NCI-H226 (cell line): Measurements from ENCODE around the gene NPM1.
A peak's percentile ranks its signal among the peaks of the same experiment; 100 is the strongest.

Experiments used
- DNase-seq: peaks from one replicate; pipeline ENCODE4 v3.0.0-alpha.2; 2015

The NPM1 gene

GRCh38 chr5:171431251-171431777, 43.7 kb downstream of the NPM1 start:
- DNase-seq: no peak

DNA sequence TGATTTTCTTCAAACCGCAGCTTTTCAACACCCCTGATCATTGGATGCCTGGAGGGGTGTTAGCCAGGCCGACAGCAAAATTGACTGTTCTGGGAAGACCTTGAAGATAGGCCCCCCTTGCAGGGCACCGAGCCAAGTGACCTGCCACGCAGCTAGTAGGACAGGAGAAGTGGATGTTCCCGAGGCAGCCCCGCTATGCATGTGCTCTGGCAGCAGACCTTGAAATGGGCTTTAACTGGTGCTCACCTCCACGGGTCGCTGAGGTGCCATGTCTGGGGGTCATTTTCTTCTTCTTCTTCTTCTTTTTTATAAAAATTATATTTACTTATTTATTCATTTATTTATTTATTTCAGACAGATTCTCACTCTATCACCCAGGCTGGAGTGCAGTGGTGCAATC, 44.4 kb downstream of the NPM1 start:
- no peak for DNase-seq

DNA sequence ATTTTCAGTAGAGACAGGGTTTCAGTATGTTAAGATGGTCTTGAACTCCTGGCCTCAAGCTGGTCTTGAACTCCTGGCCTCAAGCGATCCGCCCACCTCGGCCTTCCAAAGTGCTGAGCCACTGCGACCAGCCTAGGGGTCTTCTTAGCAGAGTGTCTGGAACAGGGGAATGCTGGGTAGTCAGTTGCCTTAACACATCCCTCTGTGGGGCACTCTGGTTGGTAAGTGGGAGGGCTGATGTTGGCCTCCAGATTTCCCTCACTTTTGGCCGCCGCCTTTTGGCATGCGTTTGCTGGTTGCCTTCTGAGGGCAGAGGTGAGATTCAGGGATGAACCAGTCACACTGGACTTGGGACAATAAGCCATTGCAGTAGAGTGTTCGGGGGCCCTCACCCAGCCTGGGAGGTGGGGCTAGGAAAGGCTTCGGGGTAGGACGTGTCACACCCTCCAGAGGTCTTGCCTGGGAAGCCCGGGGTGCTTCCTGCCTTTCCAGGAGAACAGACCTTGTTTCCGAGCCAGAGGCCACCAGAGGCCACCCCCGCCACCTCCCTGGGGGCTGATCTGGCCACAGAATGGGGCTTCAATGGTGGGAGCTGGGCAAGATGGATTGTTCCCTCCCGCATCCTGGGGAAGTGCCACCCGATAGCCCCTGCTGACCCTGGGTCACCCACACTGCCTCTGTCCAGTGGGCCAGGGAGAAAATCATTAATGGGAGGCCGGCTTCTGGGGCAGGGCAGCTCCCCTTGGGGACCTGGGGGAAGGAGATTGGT, 45.1 kb downstream of the NPM1 start:
- no peak for DNase-seq

DNA sequence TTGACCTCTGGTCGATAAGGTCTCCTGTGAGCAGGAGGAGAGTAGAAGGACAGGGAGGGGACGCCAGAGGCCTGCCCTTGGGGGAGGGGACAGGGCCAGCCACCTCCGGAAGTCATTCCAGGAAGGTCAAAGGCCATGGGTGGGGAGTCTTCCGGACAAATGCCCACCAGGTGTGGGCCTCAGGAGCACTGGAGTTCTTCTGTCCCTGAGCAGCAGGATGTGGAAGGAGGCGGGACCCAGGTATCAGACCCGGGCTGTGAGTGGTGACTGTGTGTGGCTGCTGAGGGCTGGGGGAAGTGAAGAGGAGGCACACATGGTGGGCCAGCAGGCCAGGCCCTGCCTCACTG, 45.7 kb downstream of the NPM1 start:
- DNase-seq: no peak

GRCh38 chr5:171433982-171434676, 46.5 kb downstream of the NPM1 start:
- DNase-seq: no peak

DNA sequence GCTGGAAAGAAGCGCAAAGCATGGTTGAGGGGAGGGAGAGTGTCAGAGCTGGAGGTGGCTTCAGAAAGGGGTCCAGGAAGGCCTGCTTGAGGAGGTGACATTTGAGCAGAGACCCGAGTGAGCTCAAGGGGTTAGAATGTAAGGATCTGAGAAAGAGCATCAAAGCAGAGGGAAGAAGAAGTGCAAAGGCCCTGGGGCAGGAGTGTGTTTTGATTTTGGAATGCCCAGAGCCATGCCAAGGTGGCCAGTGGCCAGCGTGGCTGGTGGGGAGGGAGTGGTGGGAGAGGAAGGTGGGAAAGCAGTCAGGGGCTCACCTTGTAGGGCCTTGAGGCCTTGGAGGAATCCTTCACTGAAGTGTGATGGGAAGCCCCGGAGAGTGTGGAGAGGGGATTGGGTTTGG, 47.2 kb downstream of the NPM1 start:
- no peak for DNase-seq

DNA sequence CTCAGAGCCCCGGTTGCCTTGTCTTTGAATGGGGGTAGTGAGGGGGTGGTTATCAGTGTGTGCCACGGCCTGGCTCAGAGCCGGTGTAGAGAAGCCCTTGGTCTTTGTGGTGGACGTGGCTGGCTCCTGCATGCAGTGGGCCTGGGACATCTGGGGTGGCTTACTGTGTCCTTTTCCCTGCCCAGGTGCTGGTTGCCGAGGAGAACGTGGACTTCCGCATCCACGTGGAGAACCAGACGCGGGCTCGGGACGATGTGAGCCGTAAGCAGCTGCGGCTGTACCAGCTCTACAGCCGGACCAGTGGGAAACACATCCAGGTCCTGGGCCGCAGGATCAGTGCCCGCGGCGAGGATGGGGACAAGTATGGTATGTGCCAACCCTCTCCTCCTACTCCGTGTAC, 48.3 kb downstream of the NPM1 start:
- DNase-seq: no peak

GRCh38 chr5:171436804-171437285, 49.2 kb downstream of the NPM1 start:
- DNase-seq: no peak

- DNase-seq: peak; percentile 86
These were observed 49.7 kb downstream of the NPM1 start for GRCh38 chr5:171437286-171437821.

DNA sequence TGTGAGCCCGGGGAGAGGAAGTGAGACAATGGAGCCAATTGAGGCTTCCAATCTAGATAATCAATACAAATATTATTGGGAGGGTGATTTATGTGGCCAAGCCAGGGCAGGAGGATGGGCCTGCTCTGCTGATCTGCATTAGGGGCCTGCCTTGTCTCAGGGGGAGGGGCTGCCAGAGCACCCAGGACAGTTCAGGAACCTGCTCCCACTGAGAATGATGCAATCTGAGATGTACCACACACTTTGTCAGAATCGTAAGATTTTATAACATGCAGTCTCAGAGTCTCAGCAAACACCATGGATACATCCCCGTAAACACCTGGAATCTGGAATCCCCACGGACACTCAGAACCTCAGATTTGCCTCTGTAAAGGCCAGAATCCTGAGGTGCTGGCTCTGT, 51.1 kb downstream of the NPM1 start:
- no peak for DNase-seq

- no peak for DNase-seq
These were observed 53.7 kb downstream of the NPM1 start for GRCh38 chr5:171441246-171441791.

DNA sequence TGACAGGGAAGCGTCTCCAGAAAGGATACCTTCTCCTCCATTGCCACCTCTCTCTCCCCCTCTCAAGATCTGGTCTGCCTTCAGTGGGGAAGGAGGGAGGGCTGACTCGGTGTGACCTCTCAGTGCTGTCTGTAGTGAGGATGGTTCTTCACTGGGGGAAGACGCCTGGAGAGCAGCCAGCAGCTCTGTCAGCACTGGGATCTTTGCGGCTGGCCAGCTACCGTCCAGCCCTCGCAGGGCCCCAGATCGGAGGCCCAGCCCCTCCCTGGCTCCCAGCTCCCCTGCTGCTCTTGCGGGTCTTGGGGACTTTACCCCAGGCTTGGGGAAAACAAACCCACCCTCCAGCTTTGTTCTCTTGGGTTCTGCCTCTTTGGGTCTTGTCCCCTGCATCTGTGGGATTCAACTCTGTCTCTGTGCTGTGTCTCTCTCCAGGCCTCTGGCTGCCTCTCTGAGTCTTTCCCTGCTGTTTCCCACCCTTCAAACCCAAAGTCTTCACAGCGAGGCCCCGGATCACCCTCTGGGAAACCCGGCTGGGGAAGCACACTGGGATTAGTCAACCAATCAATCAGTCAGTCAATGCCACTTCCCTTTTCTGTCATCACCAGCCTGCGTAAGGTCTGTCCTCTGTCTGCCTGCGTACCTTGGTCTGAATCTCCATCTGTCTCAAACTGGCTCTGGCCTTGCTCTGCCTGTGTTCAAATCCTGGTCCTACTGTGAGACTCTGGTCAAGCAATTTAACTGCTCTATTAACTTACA, 54.8 kb downstream of the NPM1 start:
- DNase-seq: no peak

DNA sequence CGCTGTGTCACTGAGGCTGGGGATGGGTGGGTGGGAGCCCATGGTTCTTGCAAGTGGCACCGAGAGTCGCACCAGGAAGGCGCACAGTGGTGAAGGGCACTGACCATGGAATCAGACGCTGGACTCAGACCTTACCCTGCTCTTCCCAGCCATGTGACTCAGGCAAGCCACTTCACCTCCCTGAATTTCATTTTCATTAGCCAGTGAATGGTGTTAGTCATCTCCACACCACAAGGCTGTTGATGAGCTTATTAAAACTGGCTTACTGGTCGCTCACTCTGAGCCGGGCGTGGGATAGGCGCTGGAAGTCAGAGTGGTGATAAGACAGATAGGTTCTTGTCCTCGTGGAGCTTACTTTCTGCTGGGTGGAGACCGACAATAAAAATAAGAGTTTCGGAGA, 56.9 kb downstream of the NPM1 start:
- peak; percentile 58 for DNase-seq

DNA sequence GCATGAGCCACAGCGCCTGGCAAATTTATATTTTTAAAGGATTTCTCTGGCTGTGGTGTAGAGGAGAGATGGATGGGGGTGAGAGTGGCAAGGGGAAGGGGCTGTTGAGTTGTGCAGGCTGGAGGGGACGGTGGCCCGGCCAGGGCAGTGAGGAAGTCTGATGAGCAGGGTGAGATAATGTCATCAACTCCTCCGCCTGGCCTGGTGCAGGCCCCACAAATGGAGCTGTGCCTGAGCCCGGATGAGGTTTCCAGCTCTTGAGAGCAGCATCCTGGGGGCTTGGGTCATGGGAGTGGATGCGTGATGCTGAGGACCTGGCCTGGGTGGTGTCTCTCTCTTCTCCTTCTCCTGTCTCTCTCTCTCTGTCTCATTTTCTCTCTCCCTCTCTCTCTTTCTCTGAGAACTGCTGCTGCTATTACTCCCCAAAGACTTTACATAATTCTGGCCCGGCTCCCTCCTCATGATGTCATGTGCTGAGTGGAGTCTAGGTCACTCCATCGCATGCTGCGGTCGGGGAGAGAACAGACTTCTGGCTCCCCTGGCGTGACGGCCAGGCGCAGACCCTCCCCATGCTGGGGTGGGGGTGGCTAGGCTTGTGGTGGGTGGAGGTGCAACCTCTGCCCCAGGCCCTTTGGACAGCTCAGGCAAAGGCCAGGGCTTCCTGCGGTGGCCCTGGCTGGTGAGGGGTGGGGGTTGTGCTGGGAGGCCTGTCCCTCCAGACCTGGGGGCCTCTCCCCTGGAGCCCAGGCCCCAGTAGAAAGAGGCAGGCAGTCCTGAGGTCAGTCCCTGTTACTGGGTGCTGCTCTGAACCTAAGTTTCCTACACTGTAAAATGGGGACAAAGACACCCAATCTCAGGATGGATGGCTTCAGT, 58.2 kb downstream of the NPM1 start:
- DNase-seq: no peak

DNA sequence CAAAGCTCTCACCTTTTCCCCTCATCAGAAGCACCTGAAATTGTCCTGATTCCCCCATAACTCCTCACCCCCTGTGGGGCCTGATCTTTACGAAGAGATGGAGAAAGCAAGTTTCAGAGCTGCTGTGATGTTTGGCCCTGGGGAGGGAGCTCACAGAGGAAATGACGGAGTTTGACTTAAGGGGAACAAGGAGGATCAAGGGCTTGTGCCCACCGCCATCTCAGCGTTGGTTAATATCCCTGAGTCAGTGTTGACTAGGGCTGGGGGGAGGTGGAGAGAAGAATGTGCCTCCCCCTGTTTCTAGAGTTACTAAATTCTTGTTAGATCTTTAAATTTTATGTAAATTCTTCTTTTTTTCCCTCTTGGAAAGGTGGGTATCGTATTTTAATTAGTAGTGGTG, 59.6 kb downstream of the NPM1 start:
- DNase-seq: no peak

DNA sequence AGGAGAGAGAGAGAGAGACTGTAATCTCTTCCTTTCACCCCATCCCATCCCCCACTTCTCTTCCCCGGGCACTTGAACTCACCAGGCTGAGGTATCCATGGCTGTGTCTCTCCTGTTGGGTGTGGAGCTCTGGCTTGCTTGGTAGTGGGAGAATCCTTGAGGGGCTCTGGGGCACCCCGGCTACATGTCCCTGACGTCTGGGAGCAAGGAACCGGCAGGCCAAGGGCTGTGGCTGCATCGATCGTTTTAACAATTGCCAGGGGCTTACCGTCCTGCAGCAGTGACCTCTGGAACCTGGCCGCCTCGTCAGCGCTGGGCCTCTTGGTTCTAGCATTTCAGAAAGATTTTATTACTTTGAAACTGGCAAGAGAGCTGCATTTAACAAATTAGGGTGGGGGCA, 61.8 kb downstream of the NPM1 start:
- no peak for DNase-seq

DNA sequence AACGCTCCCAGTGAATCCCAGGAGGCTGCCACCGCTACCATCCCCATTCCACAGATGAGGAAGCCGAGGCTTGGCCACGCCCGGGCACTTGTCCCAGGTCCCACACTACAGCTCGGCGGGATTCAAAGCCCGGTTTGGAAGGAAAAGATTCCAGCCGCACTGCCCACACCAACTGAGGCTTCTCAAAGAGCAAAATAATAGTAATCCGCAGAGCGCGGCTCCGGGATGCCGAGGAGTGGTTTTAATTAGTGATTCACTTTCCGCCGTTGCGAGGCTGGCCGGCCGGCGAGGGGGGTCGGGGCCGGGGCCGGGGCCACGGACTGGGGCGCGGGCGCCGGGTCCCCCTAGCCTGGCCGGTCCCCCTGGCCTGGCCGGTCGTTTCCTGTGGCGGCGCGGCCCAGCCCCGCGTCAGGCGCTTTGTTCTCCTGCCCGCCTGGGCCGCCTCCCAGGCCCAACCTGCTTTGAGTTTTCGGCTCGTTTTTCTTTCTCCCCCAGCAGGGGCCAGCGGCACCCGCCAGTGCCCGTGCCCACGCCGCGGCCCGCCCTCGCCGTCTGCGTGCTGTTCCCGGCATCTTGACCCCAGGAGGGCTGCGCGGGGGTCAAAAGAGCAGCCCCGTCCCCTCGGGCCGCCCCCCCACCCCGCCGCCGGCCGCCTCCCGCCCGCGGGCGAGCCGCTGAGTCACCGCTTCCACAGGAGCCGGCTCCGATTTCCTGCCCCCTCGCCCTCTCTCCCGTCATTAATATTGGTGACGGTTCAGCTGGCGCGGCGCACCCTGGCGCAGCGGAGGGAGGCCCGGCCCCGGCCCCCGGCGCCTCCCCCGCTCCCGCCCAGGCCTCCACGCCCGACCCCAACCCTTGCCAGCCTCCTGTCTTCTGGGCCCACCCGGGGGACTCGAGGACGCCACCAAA, 63.0 kb downstream of the NPM1 start:
- DNase-seq: peak; percentile 51

- DNase-seq: no peak
These were observed 63.8 kb downstream of the NPM1 start for GRCh38 chr5:171451421-171451820.

DNA sequence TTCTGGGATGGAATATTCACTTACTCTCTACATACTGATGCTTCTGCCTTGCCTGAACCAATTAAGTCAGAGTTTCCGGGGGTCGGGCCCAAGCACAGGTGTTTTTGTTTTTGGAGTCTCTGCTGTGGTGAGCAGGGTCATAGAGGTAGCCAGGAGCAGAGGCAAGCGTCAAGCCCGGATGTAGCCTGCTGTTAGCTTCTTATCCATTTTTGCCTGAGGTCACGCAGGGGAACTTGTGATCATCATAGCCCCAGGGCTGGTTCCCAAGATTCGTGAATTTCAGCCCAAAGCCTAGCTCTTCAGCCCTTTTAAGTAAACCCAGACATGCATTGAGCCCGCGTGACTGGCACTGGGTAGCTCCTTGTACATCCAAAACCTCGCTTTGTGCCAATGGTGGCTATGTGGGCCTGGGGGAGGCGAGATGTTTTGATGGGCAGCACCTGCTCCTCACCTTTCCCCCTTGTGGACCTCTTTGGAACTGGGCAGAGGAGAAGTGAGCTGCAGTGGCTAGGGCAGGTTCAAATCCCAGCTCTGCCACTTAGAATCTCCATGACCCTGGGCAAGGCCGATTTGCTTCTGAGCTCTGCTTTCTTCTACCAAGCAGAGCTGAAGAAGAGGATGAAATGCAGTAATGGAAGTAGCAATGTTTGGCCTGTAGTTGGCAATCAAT, 65.5 kb downstream of the NPM1 start:
- no peak for DNase-seq

DNA sequence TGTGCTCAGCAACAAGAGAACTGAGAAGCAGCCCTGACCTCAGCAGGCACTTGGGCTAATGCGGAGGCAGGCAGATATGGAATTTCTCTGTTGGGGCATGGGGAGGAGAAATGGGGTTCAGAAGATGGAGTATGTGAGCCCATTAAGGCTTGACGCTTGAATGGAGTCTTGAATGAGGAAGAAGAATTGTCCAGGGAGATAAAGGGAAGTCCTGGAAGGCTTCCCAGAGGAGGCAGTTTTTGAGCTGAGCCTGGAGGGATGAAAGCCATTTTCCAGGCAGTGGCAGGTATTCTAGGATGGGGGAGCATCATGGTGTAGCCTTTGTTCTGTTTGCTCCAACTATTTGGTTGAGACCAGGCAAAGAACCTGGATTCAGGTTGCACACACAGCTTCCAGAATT, 66.3 kb downstream of the NPM1 start:
- no peak for DNase-seq
